Endometrial microvascular endothelial cells (primary cell): ENCODE results near the gene RPL7A. TPM values are rescaled to one million over a fixed set of nuclear protein-coding genes. Genes with fewer than 3 reads are reported as not detected.
"Not testable (repeated sequence)": the region's sequence is repeated elsewhere in the genome, so short reads cannot be mapped to it uniquely, and the experiment has no call there.

Experiments used
- in situ Hi-C: cut with HindIII; loops from 2 replicates; pipeline ENCODE4 v1.10.0; 2017; ENCODE audit warnings: low sequenced_read_pairs, low pct_unique_long_range_greater_than_20kb; ENCODE audit errors: inconsistent ontology term
- total RNA-seq: library from RNA; depleted of rRNA; stranded (reverse); fragments of >200 nt; gene quantifications from one replicate; pipeline ENCODE4 v1.2.3, GENCODE V29; 2015; ENCODE audit errors: inconsistent ontology term

The RPL7A gene
- total RNA-seq, 1 donor from 2014 or later, result 2,760 TPM

GRCh38 chr9:133323991-133324703 is 23.9 kb upstream of the RPL7A start:
- in situ Hi-C loops, result no loop called here

- in situ Hi-C loops, result not testable (repeated sequence)
These were observed 21.0 kb upstream of the RPL7A start for GRCh38 chr9:133327021-133327420.

GRCh38 chr9:133327834-133328484 is 20.1 kb upstream of the RPL7A start:
- in situ Hi-C loops, result no loop called here

- in situ Hi-C loops, result not testable (repeated sequence)
These were observed 18.5 kb upstream of the RPL7A start for GRCh38 chr9:133329306-133330156.

- in situ Hi-C loops, result no loop called here
These were observed 16.8 kb upstream of the RPL7A start for GRCh38 chr9:133331221-133331620.

GRCh38 chr9:133331641-133332380 is 16.2 kb upstream of the RPL7A start:
- in situ Hi-C loops, result no loop called here

- in situ Hi-C loops, result no loop called here
These were observed 15.7 kb upstream of the RPL7A start for GRCh38 chr9:133332381-133332730.

GRCh38 chr9:133333011-133333410 is 15.0 kb upstream of the RPL7A start:
- in situ Hi-C loops, result no loop called here

- in situ Hi-C loops, result no loop called here
These were observed 14.5 kb upstream of the RPL7A start for GRCh38 chr9:133333566-133333965.

- in situ Hi-C loops, result no loop called here
These were observed 13.9 kb upstream of the RPL7A start for GRCh38 chr9:133334161-133334560.

- in situ Hi-C loops, result not testable (repeated sequence)
These were observed 13.1 kb upstream of the RPL7A start for GRCh38 chr9:133334888-133335287.

GRCh38 chr9:133335924-133336811 is 11.8 kb upstream of the RPL7A start, which contains the start of gene SURF6:
Gene SURF6, minus strand, starts transcription at chr9:133336188. Its CDS starts 56 bp downstream, at chr9:133336132.
- in situ Hi-C loops, result no loop called here

- in situ Hi-C loops, result no loop called here
These were observed 8.4 kb upstream of the RPL7A start for GRCh38 chr9:133339641-133340040.

GRCh38 chr9:133340256-133340655 is 7.8 kb upstream of the RPL7A start:
- in situ Hi-C loops, result no loop called here

GRCh38 chr9:133340916-133341315 is 7.1 kb upstream of the RPL7A start:
- in situ Hi-C loops, result no loop called here

- in situ Hi-C loops, result no loop called here
These were observed 6.5 kb upstream of the RPL7A start for GRCh38 chr9:133341369-133342068.

GRCh38 chr9:133342069-133342406 is 6.0 kb upstream of the RPL7A start:
- in situ Hi-C loops, result no loop called here

- in situ Hi-C loops, result no loop called here
These were observed 5.4 kb upstream of the RPL7A start for GRCh38 chr9:133342570-133342969.
